GM12878 (cell line): ENCODE results near the gene HSPA12B. TPM values are rescaled to one million over a fixed set of nuclear protein-coding genes. Genes with fewer than 3 reads are reported as not detected.

Experiments
- ATAC-seq: fragments of 200-7000 bp; cut with Tn5 transposase; 3 replicates; pipeline ENCODE4 v1.9.1; 2020; ENCODE audit warnings: mild to moderate bottlenecking, moderate library complexity
- BruUV-seq: library from RNA; stranded (reverse); fragments of 400-500 nt; replicated peaks from 2 replicates; lab custom pipeline; 2021; lab: Mats Ljungman, UMichigan
- CTCF ChIA-PET: fragments of 300-600 bp; sonication (Branson Sonifier 250); formaldehyde crosslinking; extraction: SDS; loops from one replicate; lab custom pipeline; 2021; ENCODE audit warnings: inconsistent platforms; lab: Yijun Ruan, JAX
- POLR2A ChIA-PET: fragments of 350-600 bp; formaldehyde crosslinking; extraction: SDS; loops from one replicate; lab custom pipeline; 2021; ENCODE audit warnings: inconsistent platforms; lab: Charles Lee
- RAD21 ChIA-PET: fragments of 300-600 bp; sonication (Branson Sonifier 250); formaldehyde crosslinking; loops from one replicate; lab custom pipeline; 2023; ENCODE audit warnings: antibody characterized with exemption; ENCODE audit not compliant: unreplicated experiment; lab: Charles Lee
- SMC1A ChIA-PET: fragments of 300-600 bp; sonication (Branson Sonifier 250); formaldehyde crosslinking; loops from one replicate; lab custom pipeline; 2023; ENCODE audit not compliant: unreplicated experiment, uncharacterized antibody; lab: Charles Lee
- DNase-seq: peaks from one replicate; pipeline ENCODE4 v3.0.0-alpha.2; 2011; ENCODE audit warnings: low read depth, low spot score
- FAIRE-seq: peaks from 3 replicates; lab custom pipeline; 2011; peaks lifted over from hg19 to GRCh38; lab: Jason Lieb, UNC
- H2AFZ ChIP-seq: 2 replicates; pipeline ENCODE4 v1.6.0; 2011; ENCODE audit warnings: low read depth, low read length, control low read depth; ENCODE audit not compliant: control insufficient read depth
- H3K27ac ChIP-seq: 2 replicates; pipeline ENCODE4 v1.5.1; 2011; ENCODE audit warnings: control low read depth; ENCODE audit not compliant: control insufficient read depth, insufficient read depth
- H3K27me3 ChIP-seq, 2 experiments: replicated peaks in 1 of 2; 2 replicates each; pipeline versions ENCODE4 v1.6.0 to v1.6.1; 2011; ENCODE audit warnings: low read length in 1 of 2; ENCODE audit not compliant: control insufficient read depth in 2 of 2, insufficient read depth in 2 of 2
- H3K36me3 ChIP-seq, 2 experiments: 2 replicates each; pipeline ENCODE4 v1.5.1; 2011; ENCODE audit warnings: low read length in 1 of 2; ENCODE audit not compliant: control insufficient read depth in 2 of 2, insufficient read depth in 2 of 2
- H3K4me1 ChIP-seq: 2 replicates; pipeline ENCODE4 v1.6.1; 2011; ENCODE audit warnings: mild to moderate bottlenecking, low read length, moderate library complexity, mixed read lengths; ENCODE audit not compliant: control insufficient read depth, insufficient read depth
- H3K4me2 ChIP-seq: 2 replicates; pipeline ENCODE4 v1.6.0; 2011; ENCODE audit warnings: control low read depth; ENCODE audit not compliant: control insufficient read depth, insufficient read depth
- H3K4me3 ChIP-seq: fragments of 200-600 bp; sonication (generic); 2 replicates; pipeline ENCODE4 v1.5.1; 2016
- H3K79me2 ChIP-seq: 2 replicates; pipeline ENCODE4 v1.6.0; 2011; ENCODE audit warnings: low read length; ENCODE audit not compliant: control insufficient read depth, insufficient read depth
- H3K9ac ChIP-seq: 2 replicates; pipeline ENCODE4 v1.8.0; 2011; ENCODE audit warnings: low read length, control low read depth, mixed read lengths; ENCODE audit not compliant: control insufficient read depth, insufficient read depth
- H3K9me3 ChIP-seq: replicated peaks from 3 replicates; pipeline ENCODE4 v1.5.1; 2011; ENCODE audit warnings: mild to moderate bottlenecking, low read length; ENCODE audit not compliant: control insufficient read depth, insufficient read depth
- H4K20me1 ChIP-seq: 2 replicates; pipeline ENCODE4 v1.6.0; 2011; ENCODE audit not compliant: control insufficient read depth, insufficient read depth
- DPF2 ChIP-seq: fragments of 450-650 bp; IDR thresholded peaks from 2 replicates; pipeline ENCODE4 v1.6.1; 2017; ENCODE audit warnings: mild to moderate bottlenecking
- MTA2 ChIP-seq: fragments of 450-650 bp; IDR thresholded peaks from 2 replicates; pipeline ENCODE4 v1.6.1; 2016; ENCODE audit warnings: low read depth, mild to moderate bottlenecking, moderate library complexity
- NBN ChIP-seq: fragments of 450-650 bp; IDR thresholded peaks from 2 replicates; pipeline ENCODE4 v1.6.1; 2016
- ZNF24 ChIP-seq: fragments of 450-650 bp; IDR thresholded peaks from 2 replicates; pipeline ENCODE4 v1.6.1; 2017; ENCODE audit warnings: antibody characterized with exemption, mild to moderate bottlenecking
- ZNF592 ChIP-seq: fragments of 450-650 bp; IDR thresholded peaks from 2 replicates; pipeline ENCODE4 v1.6.1; 2017; ENCODE audit warnings: mild to moderate bottlenecking, moderate library complexity
- WGBS: methylation state at CpG from one replicate; pipeline ENCODE4 v1.1.6; 2016; ENCODE audit warnings: low lambda C conversion rate; ENCODE audit not compliant: insufficient replicate concordance, insufficient coverage; ENCODE audit errors: missing lambda C conversion rate; 5-methylcytosine and 5-hydroxymethylcytosine counted together
- in situ Hi-C: fragments of 300-500 bp; cut with MboI; formaldehyde crosslinking; loops from 9 replicates; pipeline ENCODE4 v1.14.3; 2018; ENCODE audit warnings: mixed read lengths
- intact Hi-C: fragments of 100-400 bp; cut with micrococcal nuclease; formaldehyde crosslinking; loops from one replicate; pipeline ENCODE4 v1.14.2; 2022; ENCODE audit not compliant: unreplicated experiment
- polyA plus RNA-seq, 11 experiments: library from polyadenylated mRNA; depleted of rRNA in 4 of 11; unstranded in 6 of 11; stranded (reverse) in 5 of 11; fragments of >200 nt; fragmentation: Nextera tagmentation in 4 of 11; fragmentation: Illumina TruSeq in 1 of 11; extraction: Ambion mirVana in 4 of 11; extraction: Trizol in 1 of 11; gene quantifications; 1 replicate in 1 of 11; 2 replicates in 10 of 11; pipeline versions ENCODE4 v1.2.1 to v1.2.3, GENCODE V29; 2011 to 2016; ENCODE audit warnings: inconsistent platforms in 2 of 11, missing spikeins in 2 of 11, low read depth in 1 of 11
- total RNA-seq, 4 experiments: library from RNA; depleted of rRNA in 3 of 4; stranded (reverse); fragments of >200 nt in 3 of 4; fragmentation: Illumina TruSeq in 1 of 4; extraction: Trizol in 1 of 4; gene quantifications; 2 replicates each; pipeline versions ENCODE4 v1.2.1 to v1.2.3, GENCODE V29; 2013 to 2021

HSPA12B gene
- total and polyA plus RNA-seq, 10 of the 15 experiments (the other 5 are each of a cell fraction or from before 2014, with no cell fraction given), result 0.08 TPM; not detected in 9

GRCh38 chr20:3723284-3723683 is 9.2 kb upstream of the HSPA12B start:
- Histone ChIP-seq H3K9me3 (no peaks in the 10 kb centered on the region), H3K4me1 (peaks cover 15% of the 10 kb centered on the region), H3K4me3 (no peak overlapping the region), H3K27me3 (0 out of 4 replicates have a peak, but pooled peaks cover 0 to 2% of the 10 kb centered on the region in 2 experiments), H3K36me3 (no peaks in the 10 kb centered on the region), H3K27ac (no peak overlapping the region), H3K79me2 (no peaks in the 10 kb centered on the region), H4K20me1 (no peaks in the 10 kb centered on the region), H2AFZ (no peak overlapping the region), H3K4me2 (no peak overlapping the region), H3K9ac (no peak overlapping the region)
- DNase-seq (no peak), FAIRE-seq (no peak), ATAC-seq (no peak)
- SMC1A ChIA-PET, result no interaction called here
- POLR2A ChIA-PET, result interaction anchor here (0.6 kb wide), 1 partner anchor 11 kb away, joined by 4 read pairs; the partner anchor contains the start of gene SIGLEC1
- intact Hi-C loops, result no loop called here
- in situ Hi-C loops, result no loop called here
- TF ChIP-seq ZNF24 (no peak), DPF2 (no peak), MTA2 (no peak), ZNF592 (no peak), NBN (no peak)
- RAD21 ChIA-PET, result no interaction called here
- no TSS peak for BruUV-seq
- CTCF ChIA-PET, result interaction anchor here (1.0 to 1.4 kb wide), 3 partner anchors 12 to 349 kb away, joined by 3 to 4 read pairs (median 3); no protein-coding TSS in a partner anchor
- WGBS, result 18% methylated on average over 8 of the region's 8 CpGs
